GM11168 (cell line): Measurements from ENCODE around the gene GATA5.

Experiments
- in situ Hi-C: fragments of 300-500 bp; cut with MboI; formaldehyde crosslinking; loops from one replicate; pipeline ENCODE4 v1.12.0; 2022; ENCODE audit warnings: low sequenced_read_pairs; ENCODE audit not compliant: unreplicated experiment

Gene GATA5, protein sequence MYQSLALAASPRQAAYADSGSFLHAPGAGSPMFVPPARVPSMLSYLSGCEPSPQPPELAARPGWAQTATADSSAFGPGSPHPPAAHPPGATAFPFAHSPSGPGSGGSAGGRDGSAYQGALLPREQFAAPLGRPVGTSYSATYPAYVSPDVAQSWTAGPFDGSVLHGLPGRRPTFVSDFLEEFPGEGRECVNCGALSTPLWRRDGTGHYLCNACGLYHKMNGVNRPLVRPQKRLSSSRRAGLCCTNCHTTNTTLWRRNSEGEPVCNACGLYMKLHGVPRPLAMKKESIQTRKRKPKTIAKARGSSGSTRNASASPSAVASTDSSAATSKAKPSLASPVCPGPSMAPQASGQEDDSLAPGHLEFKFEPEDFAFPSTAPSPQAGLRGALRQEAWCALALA

DNA sequence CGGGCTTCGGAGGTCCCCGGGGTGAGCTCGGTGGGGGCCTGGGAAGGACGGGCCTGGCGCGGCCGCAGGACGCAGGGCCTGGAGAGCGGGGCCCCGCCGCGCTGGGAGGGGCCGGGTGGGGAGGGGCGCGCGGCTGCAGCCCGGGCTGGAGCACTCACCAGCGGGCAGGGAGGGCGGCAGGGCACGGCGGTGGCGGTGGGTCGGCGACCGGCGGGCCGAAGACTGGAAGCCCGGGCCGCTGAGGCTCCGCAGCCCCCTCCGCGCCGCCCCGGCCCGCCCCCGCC lies at the start of gene GATA5:
GATA5 (minus strand) TSS at position 224 of the 284 bp plus-strand sequence. CDS start 474 bp downstream, outside the sequence.
- in situ Hi-C loops, result no loop called here

DNA sequence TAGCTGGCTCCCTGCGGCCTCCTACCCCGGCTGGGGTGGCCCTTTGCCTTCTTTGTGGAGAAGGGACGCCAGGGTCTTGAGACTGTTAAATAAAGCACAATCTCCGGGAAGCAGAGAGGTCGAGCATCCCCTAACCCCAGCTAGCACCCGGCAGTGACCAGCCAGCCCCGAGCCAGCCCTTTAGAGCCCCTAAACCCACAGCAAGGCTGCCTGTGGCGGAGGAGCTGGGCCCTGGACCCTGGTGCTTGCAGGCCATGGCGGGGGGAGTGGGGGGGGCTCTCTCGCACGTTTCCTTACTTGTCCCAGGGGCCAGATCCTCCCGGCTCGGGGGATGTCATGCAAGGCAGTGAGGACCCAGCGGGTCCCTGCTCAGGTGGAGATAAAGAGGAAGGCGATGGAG lies 49.2 kb upstream of the GATA5 start:
- in situ Hi-C loops, result no loop called here

DNA sequence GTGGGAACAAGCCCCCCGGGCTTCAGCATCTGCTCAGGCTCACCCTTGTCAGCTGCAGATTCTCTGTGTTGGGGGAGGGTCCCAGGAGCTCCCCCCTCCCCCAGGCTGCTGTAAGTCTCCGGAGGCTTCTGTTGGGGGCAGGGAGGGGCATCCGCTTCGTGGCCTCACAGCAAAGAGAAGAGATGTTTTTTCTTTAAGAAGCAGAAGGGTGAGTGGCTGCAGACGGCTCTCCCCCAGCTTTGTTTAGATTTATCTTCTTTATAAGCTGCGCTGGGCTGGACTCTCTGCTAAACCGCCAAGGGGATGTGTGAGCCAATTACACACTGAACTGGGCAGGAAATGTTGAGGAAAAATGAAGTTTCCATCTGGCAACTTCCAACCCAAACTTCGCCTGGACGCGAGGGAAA lies 48.7 kb upstream of the GATA5 start:
- in situ Hi-C loops, result no loop called here

DNA sequence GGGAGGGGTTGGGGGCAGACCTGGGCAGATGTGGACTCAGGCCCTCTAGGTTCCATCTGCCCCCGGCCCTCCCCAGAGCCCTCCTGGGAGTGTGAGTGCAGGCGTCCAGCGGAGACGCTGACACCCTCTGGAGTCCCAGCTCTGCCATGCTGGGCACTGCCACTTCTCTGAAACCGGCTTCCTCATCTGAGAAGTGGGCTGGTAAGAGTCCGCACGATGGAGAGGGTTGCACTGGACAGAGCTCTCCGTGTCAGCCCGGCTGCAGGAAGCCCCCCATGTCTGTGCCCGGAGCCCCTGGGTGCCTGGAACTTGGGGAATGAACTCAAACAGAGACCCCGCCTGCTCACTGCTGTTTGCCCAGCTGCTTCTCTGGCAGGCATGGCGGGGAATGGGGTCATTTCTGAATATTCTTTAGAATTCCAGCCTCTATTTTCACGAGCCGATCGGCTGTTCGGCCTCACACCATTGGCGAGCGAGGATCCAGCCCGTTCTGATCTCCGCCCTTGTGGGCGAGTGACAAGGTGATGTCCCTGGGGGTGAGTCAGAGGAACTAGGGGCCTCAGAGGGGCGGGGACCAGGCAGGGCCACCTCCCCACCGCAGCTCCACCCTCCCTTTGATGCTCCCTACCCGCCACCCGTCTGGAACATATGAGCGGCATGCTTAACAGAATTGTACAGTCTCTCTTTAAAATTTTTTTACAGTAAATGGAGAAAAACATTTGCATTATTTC lies 47.8 kb upstream of the GATA5 start:
- in situ Hi-C loops, result no loop called here

DNA sequence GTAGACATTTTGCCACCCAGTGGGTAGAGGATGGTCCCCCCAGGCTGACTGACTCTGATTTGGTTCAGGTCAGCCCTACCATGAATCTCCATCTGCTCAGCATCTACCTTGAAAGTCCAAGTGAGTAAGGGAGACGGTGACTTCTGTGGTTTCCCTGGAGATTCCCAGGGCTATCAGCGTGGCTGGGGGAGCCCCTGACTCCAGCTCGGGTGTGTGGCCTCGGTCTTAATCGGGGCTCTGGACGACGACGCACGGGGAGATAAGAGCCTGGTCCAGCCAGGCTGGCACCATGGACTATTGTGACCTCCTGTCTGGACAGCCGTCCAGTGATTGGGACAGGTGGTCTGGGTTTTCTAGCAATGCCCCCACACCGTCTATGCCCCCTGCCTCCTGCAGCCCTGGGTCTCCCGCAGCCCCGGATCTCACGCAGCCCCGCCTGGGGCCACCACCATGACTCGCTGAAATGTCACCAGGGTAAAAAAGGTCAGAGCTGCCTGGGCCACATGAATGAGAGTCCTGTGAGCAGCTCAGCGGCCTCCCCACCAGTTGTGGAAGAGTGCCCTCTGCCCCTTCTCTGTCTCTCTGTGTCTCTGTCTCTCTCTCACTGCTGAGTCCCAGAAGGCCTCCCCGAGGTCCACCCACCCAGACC lies 47.1 kb upstream of the GATA5 start:
- in situ Hi-C loops, result no loop called here

DNA sequence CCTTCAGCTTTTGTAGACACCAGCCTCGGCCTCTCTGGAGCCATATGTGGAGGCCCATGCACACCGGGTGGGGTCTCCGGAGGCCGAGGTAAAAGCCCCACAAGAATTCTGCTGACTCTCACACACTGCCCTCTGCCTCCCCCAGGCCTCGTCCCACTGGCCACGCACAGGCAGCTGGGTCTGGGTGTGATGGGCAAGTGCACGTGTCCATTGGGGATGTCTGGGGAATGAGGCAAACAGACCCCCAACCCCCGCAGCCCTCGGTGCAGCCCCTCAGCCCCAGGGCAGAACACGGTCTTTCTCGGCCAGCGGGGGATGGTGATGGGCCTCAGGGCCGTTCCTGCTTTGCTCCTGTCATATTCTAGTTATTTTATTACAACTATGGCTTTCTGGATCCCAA lies 44.0 kb upstream of the GATA5 start:
- in situ Hi-C loops, result no loop called here

DNA sequence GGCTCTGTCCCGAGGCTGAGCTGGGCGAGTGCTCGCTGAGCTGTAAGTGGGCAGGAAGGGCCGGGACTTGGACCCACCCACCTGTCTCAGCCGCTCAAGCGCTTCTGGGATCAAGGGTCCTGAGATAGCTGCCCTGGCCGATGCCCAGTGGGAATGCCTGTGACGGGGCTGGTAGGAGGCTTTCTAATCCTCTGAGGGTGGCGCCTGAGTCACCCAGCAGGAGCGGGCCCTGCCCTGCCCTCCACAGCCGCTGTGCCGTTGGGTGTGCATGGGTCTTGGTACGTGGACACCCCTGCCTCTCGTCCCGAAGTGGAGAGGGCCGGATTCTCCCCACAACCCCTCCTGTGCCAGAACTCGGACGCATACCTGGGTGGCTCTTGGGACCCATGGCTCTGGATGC lies 43.1 kb upstream of the GATA5 start:
- in situ Hi-C loops, result no loop called here

DNA sequence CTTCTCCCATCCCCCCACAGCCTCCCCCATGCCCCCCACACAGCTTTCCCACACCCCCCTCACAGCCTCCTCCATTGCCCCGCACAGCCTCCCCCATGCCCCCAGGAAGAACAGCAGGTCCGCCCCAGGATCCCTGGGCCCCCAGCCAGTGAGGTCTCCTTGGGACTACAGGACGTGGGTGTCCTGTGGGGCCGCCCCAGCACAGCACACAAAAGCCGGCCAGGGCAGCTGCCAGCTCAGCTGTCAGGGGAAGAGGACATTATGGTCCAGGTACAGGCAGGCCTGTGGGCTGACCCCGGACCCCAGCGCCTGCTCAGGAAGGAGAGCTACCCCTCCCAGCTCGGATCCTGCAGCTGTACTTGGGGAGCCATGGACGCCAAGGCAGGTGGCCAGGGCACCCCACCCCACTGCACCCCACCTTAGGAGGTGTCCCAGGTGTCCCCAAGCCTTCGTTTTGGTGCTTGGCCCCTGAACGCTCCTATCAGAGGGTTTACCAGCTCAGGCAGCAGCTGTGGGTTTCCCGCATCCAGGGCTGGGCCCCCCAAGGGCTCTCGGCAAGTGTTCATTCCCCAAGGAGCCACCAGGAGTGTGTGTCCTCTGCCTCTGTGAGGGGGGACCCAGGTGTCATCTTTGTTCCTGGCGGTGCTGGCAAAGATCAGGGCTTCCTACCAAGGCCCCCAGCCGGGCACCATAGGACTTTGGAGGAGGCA lies 42.3 kb upstream of the GATA5 start:
- in situ Hi-C loops, result no loop called here

DNA sequence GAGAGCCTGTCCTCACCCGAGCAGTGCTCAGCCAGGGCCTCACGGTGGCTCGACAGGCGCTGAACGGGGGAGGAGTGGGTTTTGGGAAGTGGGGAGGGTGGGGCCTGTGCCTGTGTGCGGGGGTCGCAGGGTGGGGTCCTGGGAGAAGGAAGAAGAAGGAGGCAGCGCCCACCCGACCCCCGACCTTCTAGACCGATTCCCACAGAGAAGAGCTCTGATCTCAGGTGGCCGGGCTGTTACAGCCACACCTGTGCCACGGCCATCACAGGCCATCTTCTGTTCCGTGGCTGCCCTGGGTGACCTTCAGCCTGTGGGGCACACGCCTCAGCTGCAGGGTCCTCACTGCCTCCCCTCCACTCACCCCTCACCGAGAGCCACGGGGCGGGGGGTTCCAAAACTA lies 41.4 kb upstream of the GATA5 start:
- in situ Hi-C loops, result no loop called here

DNA sequence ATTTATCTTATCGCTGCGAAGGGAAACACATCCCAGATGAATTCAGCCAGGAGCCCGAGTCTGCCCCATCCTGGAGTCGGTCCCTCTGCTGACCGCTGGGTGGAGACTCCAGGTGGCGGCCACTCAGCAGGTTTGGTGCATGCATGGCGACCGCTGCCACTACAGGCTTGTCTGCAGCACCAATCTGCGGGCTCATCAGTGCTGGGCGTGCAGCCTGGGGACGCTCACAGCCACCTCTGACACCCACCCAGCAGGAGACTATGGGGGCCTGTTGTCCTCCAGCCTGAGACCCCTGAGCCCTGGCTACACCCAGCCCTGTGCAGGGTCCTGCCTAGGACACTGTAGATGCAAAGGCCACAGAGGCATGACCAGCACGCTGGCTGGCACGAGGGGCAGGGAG lies 40.5 kb upstream of the GATA5 start:
- in situ Hi-C loops, result no loop called here

DNA sequence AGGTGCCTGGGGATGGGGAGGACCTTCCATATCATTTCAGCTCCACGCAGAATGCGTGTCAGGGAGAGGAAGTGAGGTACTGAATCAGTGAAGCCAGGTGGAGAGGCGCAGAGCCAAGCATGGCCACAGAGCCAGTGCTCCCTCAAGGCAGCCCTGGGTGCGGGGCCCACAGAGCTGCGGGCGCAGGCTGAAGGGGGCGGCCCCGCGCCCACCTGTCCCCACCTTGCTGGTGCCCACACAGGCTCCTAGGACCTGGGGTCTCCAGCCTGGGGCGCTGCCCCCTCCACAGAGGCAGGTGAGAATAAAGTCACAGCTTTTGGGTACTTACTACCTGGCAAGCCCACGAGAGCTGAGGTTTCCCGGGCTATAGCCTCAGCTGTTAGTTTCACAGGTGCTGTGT lies 40.0 kb upstream of the GATA5 start:
- in situ Hi-C loops, result no loop called here

DNA sequence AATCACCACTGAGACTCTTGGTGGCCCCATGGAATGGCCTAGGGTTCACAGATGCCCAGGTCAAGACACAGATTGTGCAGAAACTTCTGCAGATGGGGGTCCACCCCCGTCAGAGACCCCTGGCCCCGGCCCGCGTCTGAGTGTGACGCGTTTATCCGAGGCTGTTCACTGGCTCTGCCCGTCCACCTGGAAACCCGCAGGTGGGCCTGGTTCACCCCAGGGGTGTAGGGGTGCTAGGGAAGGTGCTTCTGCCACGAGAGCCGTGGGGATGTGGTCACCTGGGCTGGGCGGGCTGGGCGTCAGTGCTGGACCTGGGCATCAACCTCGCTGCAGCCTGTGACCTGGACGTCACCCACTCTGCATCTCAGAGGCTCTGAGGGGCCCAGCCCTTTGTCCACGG lies 39.5 kb upstream of the GATA5 start:
- in situ Hi-C loops, result no loop called here

DNA sequence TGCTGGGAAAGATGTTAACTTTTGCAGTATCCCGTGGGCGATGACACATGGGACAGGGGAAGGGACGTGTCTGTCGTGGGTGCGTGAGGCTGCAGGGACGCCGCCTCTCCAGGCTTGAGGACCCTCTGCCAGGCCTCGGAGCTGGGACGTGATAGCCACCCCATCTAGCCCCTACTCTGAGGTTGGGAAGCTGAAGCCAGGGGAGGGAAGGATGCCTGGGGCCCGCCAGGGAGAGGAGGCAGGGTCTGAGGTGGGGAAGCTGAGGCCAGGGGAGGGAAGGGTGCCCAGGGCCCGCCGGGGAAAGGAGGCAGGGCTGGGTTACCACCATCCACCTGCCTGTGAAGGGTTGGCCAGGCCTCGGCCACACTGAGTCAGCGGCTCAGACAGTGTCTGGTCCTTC lies 38.2 kb upstream of the GATA5 start:
- in situ Hi-C loops, result no loop called here

DNA sequence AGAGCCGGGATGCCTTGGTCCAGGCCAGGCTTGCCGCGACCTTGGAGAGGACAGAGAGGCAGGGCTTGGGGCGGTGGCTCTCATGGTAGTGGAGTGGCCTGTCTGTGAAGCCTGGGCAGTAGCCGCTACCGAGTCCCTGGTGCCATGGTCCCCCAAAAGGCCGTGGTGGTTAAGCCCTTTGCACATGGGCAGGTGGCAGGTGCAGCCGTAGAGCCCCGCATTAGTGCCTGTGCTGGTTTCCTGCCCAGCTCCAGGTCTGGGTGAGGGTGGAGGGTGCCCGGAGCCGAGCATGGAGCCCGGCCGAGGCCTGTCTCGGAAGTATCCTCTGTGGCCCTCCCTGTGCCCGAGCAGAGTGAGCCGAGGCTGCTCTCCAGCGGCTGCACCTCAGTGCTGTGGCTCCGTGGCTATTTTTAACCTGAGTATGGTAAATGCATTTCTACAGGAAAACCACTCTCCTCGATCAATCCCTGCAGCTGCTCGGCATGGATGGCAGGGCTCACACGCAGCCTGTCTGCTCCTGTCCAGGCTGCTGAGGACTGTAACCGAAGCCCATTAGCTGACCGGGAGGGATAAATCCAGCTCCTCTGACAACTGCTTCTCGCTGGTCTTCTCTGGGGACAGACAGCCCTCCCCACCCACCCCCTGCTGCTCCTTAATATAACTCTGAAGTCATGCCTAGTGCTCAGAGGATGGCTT lies 36.3 kb upstream of the GATA5 start:
- in situ Hi-C loops, result no loop called here

DNA sequence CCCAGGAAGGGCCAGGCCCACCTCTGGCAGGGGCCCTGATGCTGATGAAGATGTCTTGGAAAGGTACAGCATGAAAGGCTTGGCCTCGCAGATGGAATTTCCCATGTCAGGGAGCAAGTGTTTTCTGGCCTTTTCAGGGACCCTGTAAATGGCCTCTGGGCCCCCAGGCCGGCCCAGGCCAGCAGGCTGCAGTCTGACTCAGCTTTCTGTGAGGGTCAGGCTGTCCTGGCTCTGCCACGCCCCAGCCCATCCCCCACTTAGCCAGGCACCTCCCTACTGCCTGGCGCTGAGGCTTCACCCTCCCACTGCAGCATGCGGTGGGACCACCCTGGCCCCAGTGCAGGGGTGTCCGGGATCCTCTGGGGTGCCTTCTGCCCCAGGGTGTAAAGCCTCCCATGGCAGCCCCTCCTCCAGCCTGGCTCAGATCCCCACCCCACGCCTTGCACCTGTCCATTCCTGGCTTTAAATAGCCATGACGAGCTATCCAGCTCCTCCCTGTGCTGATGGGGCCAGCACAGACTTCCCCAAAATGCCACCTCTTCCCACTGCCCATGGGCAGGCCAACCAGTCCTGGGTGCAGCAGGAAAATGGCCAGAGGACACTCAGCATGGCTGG lies 35.6 kb upstream of the GATA5 start:
- in situ Hi-C loops, result no loop called here

DNA sequence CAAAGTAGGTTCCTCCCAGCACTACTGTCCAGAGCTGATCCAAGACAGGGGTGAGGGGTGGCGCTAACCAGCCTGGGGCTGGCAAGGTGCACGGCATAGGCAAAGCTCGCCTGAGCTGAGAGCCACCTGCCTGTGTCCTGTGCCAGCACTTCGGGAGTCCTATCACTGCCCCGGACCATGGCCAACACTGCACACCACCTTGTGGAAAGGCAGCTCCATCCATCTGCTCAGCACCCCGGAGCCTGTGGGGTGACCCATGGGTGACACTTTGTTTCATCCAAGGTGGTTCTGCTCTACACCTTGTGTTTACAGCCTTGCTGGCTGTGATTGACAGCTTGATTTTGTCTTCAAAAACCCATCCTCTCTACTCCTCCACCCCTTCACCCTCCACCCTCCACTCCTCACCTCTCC lies 32.9 kb upstream of the GATA5 start:
- in situ Hi-C loops, result no loop called here

DNA sequence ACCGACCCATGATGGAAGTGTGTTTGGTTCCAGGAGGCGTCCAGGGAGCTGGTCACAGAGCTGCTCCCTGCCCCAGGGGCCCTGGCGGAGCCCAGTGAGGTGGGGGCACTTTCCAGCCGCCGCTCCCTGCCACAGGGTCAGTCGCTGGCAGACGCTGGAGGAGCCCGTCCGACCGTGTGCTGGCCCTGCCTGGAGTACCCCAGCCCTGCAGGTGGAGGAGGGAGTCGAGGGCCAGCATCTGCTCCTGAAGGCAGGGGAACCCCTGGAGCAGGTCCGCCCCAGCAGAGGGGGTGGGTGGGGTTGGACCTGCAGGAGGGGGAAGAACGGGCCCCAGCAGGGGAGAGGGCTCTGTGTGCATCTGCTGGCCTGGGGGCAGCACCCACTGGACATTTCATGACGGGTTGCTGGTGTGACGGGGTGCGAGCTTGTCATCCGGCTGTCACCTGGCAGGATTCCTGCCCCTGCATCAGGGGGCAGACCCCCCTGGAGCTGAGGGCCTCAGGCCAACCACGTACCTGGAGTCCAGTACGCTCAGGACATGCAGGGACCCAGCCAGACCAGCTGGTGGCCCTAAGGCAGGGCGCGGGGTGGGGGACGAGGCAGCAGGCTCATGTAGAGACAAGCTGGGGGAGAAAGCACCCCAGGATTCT lies 32.3 kb upstream of the GATA5 start:
- in situ Hi-C loops, result no loop called here

DNA sequence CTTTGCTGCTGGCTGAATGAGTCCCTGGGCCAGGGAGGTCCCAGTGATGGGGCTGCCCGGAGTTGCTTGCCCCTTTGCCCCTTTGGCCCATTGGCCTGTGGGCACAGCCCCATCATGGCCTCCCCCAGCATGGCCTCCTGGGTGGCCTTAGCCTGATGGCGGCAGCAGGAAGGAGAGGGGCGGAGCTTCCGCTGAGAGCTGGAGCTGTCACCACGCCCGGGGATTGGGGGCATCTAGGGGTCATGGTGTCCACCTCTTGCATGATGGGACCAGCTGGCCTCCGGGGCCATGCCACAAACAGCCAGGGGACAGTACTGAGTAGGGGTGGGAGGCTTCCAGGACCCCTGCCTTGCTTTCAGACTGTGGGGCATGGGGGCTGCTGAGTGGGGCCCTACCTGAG lies 31.5 kb upstream of the GATA5 start:
- in situ Hi-C loops, result no loop called here

DNA sequence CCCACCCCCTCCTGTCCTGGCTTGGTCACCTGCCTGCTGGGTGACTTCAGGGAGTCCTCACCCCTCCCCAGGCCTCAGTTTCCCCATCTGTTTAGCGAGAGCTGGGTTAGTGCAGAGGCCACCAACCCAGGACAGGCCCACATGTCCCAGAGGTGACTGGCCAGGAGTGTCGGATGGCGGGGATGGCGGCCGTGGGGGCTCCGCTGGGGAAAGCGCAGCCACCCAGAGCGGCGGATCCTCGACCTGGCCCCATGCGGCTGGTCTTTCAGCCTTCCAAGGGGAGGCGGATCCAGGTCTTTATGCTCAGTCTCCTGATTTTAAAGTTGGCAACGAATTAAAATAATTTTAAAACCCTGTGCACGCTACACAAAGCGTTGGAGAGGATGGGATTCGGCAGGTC lies 31.0 kb upstream of the GATA5 start:
- in situ Hi-C loops, result no loop called here
